Psoas muscle (tissue), 8 donors: ENCODE results near the gene RTN4R. TPM values are rescaled to one million over a fixed set of nuclear protein-coding genes. Genes with fewer than 3 reads are reported as not detected.

Experiments
- ATAC-seq, 4 donors: fragments of 200-7000 bp; cut with Tn5 transposase; one replicate each; pipeline ENCODE4 v1.9.1; 2020; ENCODE audit warnings: moderate library complexity in 3 of 4, mild to moderate bottlenecking in 2 of 4
- DNase-seq, 2 donors: peaks; one replicate each; pipeline ENCODE4 v3.0.0-alpha.2; 2020
- H3K27ac ChIP-seq: fragments of 200-600 bp; one replicate; pipeline ENCODE4 v1.8.0; 2022
- H3K27me3 ChIP-seq, 3 donors: fragments of 200-600 bp in 1 of 3; one replicate each; pipeline versions ENCODE4 v1.6.1 to v1.8.0; 2013 to 2022; ENCODE audit warnings: low read length in 2 of 3, mild to moderate bottlenecking in 2 of 3, moderate library complexity in 1 of 3; ENCODE audit not compliant: insufficient read depth in 3 of 3
- H3K36me3 ChIP-seq, 2 donors: fragments of 200-600 bp in 1 of 2; one replicate each; pipeline versions ENCODE4 v1.6.1 to v1.8.0; 2013 to 2022; ENCODE audit warnings: low read depth in 1 of 2, mild to moderate bottlenecking in 1 of 2, moderate library complexity in 1 of 2; ENCODE audit not compliant: insufficient read depth in 1 of 2
- H3K4me1 ChIP-seq: fragments of 200-600 bp; one replicate; pipeline ENCODE4 v1.8.0; 2022
- H3K4me3 ChIP-seq: fragments of 200-600 bp; one replicate; pipeline ENCODE4 v1.8.0; 2022; ENCODE audit warnings: mild to moderate bottlenecking
- H3K9me3 ChIP-seq: fragments of 200-600 bp; one replicate; pipeline ENCODE4 v1.8.0; 2022
- CTCF ChIP-seq: fragments of 200-600 bp; IDR thresholded peaks from one replicate; pipeline ENCODE4 v1.8.0; 2022; ENCODE audit warnings: antibody characterized with exemption
- WGBS, 3 donors: extraction: QIAGEN DNeasy Blood & Tissue Kit; methylation state at CpG; one replicate each; pipeline versions ENCODE4 v1.1.6 to v1.1.7; 2013; 5-methylcytosine and 5-hydroxymethylcytosine counted together
- intact Hi-C, 2 donors: fragments of 100-400 bp; cut with DNase I; formaldehyde crosslinking; loops; one replicate each; pipeline versions ENCODE4 v1.11.0 to v1.14.2; 2022
- polyA plus RNA-seq, 3 donors: library from polyadenylated mRNA; stranded (reverse); fragments of 200-250 nt; gene quantifications; one replicate each; pipeline ENCODE4 v1.2.3, GENCODE V29; 2013
- total RNA-seq, 4 donors: library from RNA; stranded (reverse); fragmentation: NEBNext Ultra II Directional in 2 of 4; extraction: Animal tissue kit (Norgen Biotek cat#: 25700) in 2 of 4; gene quantifications; one replicate each; pipeline versions ENCODE4 v1.2.1 to v1.2.4, GENCODE V29; 2021 to 2023
- donor health status: healthy with polysubstance abuse.
- donor health status: DM: no; HTN: no; CAD: no; lungs with moderate emphysema.
- donor health status: Bipolar disorder and iron deficiency.
- donor health status: healthy.
- donor health status: DM: yes; HTN: yes; CAD: no.
- donor health status: DM: no; HTN: no; CAD: no.
- donor health status: DM: no; HTN: no; CAD: no.
- donor health status: DM: yes; HTN: yes; CAD: no.

RTN4R gene
- total and polyA plus RNA-seq, 7 donors, result 0.12 to 2.4 (median 0.36) TPM

- WGBS, 3 donors, result 66 to 88% (median 79%) methylated on average over 8 of the region's 8 CpGs
- H3K4me1 ChIP-seq, result peaks cover 12% of the 10 kb centered on the region
- intact Hi-C loops, result loop anchor here in 1 of 2 donors (5.0 kb wide), 1 partner anchor 59 kb away; no protein-coding TSS in a partner anchor
These were observed 27.2 kb downstream of the RTN4R start for GRCh38 chr22:20240900-20241299.

DNA sequence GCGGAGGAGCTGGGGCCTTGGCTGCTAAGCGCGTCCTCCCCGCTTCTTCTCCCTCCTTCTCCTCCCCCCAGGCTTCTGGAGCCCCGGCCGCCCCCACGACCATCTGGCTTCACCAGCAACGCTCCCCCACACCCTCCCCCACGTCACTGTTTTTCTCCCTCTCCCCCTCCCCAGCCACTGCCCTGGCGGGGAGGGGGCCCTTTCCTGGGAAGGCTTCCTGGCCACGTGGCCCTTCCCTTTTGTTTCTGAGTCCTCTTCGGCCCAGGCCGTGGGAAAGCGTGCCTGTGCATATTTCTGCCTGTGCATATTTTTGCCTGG lies 27.7 kb downstream of the RTN4R start:
- no peak for DNase-seq
- Histone ChIP-seq H3K4me1 (peaks cover 12% of the 10 kb centered on the region), H3K27me3 (no peaks in the 10 kb centered on the region), H3K27ac (no peak overlapping the region), H3K9me3 (no peaks in the 10 kb centered on the region), H3K4me3 (no peak overlapping the region), H3K36me3 (no peaks in the 10 kb centered on the region)
- no peak for TF ChIP-seq CTCF
- 60 to 64% (median 61%) methylated on average over 4 to 14 of the region's 14 CpGs for WGBS, 3 donors
- intact Hi-C loops, result loop anchor here in 1 of 2 donors (5.0 kb wide), 1 partner anchor 58 kb away; no protein-coding TSS in a partner anchor
- no peak for ATAC-seq

More at GRCh38 chr22:20240900-20241299, 27.2 kb downstream of the RTN4R start:
- no peaks in the 10 kb centered on the region for H3K27me3 ChIP-seq
- H3K9me3 ChIP-seq, result no peaks in the 10 kb centered on the region
- DNase-seq (no peak), ATAC-seq (no peak)
- TF ChIP-seq CTCF, result no peak
- H3K27ac ChIP-seq, result no peak overlapping the region
- H3K4me3 ChIP-seq, result no peak overlapping the region
- H3K36me3 ChIP-seq, result no peaks in the 10 kb centered on the region

GRCh38 chr22:20239676-20240446 lies 28.3 kb downstream of the RTN4R start:
- 76 to 87% (median 78%) methylated on average over 6 to 9 of the region's 9 CpGs for WGBS, 3 donors
- no peak for TF ChIP-seq CTCF
- Histone ChIP-seq H3K4me3 (peak overlapping the region; percentile 25), H3K27me3 (no peaks in the 10 kb centered on the region), H3K9me3 (no peaks in the 10 kb centered on the region), H3K27ac (peak overlapping the region; percentile 66), H3K4me1 (peaks cover 12% of the 10 kb centered on the region), H3K36me3 (no peaks in the 10 kb centered on the region)
- no peak for ATAC-seq
- DNase-seq, result no peak
- intact Hi-C loops, result loop anchor here in 1 of 2 donors (5.0 kb wide), 1 partner anchor 58 kb away; no protein-coding TSS in a partner anchor

GRCh38 chr22:20238901-20239675 lies 29.0 kb downstream of the RTN4R start:
- ATAC-seq (peak; percentile 41 to 66 (median 47)), DNase-seq (peak; percentile 60 to 68)
- TF ChIP-seq CTCF, result no peak
- H3K4me3 ChIP-seq, result peak overlapping the region; percentile 25
- H3K36me3 ChIP-seq, result no peaks in the 10 kb centered on the region
- no peaks in the 10 kb centered on the region for H3K9me3 ChIP-seq
- WGBS, 3 donors, result 27 to 42% (median 36%) methylated on average over 31 to 35 of the region's 35 CpGs
- peak overlapping the region; percentile 66 for H3K27ac ChIP-seq
- H3K4me1 ChIP-seq, result peaks cover 12% of the 10 kb centered on the region
- intact Hi-C loops, result no loop called here
- no peaks in the 10 kb centered on the region for H3K27me3 ChIP-seq
